Measurements from ENCODE around the gene FRAS1.
"Not testable (repeated sequence)": the region's sequence is repeated elsewhere in the genome, so short reads cannot be mapped to it uniquely, and the experiment has no call there.

The FRAS1 gene

DNA sequence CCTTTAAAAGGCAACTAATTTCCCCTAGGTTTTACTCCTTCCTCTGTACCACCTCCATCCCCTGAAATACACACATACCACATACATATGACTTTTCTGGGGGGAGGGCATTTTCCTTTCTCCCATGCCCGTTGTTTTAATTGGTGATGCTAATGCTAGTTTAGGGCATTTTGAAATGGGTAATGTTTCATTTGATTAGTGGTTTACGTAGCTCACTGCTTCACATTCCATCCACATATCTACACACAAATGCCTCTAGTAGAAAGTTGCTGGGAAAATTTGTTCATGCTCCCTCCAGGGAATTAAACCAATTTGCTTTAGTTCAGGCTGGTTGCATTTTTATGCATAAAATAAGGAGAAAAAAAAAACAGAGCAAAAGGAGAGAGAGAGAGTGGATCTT is 231.2 kb downstream of the FRAS1 start:
- no peak for DNase-seq (ENCODE audit: low spot score)

DNA sequence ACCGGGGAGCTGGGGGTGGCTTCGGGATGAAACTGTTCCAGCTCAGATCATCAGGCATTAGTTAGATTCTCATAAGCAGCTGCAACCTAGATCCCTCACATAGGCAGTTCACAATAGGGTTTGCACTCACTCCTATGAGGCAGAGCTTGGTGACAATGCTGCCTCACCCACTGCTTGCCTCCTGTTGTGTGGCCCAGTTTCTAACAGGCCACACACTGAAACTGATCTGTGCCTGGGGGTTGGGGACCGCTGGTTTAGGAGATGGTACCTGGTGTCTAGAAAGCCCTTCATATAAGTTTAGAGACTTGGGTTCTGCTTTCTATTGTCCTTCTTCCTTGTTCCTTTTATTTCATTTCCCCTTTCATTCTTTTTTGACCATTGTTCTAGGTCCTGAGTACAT is 234.2 kb downstream of the FRAS1 start:
- DNase-seq (ENCODE audit: low spot score): no peak

DNA sequence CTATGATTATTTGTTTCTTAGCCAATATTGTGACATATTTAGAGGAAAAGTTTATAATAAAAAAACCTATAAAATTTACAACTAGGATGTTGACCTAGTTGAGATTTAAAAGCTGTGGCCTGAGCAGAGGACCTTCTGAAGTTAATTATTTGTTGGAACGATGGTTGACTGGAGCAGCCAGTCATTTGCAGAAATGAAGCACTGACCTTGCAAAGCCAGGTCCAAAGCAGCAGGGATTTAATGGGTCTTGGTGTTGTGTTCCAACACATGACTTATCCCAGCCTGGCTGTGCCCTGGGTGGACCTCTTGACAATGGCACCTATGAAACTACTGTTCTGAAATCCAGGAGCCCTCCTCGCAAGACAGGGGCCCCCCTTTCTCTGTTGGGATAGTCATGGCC is 235.2 kb downstream of the FRAS1 start:
- no peak for DNase-seq (ENCODE audit: low spot score)

DNA sequence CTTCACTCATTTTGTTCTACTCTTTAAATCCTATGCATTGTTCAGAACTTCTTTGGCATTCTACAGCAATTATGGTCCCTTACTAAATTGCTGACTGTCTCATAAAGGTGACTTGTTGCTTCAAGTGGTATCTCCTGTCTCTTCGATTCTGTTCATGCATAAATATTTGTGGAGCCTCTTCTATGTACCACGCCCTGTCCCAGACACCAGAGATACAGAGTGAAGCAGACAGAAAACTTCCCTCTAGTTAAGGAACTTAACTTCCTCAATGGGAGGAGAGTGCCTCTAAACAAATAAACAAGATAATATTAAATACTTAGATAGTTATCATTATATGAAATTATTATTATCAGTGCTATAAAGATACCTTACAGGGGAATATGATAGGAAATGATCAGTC is 235.7 kb downstream of the FRAS1 start:
- no peak for DNase-seq (ENCODE audit: low spot score)

DNA sequence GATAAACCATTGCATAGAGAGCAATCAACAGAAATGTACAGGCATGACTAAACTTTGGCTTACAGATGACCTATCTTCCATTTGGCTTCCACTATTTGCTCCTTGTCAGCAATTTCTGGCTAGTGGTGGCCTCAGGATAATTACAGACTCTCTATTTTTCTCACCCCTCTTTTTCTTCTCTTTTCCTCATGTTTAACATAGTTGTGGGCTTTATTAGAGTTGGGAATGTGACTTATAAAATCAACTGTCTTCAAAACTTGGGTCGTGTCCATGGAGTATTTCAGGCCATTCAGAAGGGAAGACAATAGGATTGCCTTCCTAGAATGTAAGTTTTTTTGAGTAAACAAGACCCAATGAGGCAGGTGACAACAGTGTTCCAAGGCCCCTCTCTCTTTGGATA is 236.2 kb downstream of the FRAS1 start:
- DNase-seq (ENCODE audit: low spot score): no peak

DNA sequence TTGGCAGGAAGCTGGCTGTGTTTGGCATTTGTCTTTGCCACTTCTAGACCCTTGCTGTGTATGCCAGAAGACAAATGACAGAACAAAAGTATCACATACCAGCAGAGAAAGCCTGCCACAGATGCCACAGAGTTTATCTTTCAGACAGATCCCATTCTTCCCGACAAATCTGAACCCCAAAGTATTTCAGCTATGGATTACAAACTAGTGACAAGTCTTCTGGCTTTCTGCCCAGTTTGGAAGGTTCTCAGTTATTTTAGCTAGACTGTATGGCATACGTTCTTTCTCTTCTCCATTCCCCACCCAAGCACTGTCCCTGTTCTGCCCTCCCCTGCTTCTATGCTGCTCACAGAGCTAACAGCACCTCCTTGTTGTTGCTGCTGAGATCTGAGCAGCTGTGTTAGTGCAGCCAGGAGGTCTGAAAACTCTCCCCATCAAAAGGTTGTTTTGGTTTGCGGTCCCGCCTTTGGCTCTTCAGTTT is 236.7 kb downstream of the FRAS1 start:
- no peak for DNase-seq (ENCODE audit: low spot score)

DNA sequence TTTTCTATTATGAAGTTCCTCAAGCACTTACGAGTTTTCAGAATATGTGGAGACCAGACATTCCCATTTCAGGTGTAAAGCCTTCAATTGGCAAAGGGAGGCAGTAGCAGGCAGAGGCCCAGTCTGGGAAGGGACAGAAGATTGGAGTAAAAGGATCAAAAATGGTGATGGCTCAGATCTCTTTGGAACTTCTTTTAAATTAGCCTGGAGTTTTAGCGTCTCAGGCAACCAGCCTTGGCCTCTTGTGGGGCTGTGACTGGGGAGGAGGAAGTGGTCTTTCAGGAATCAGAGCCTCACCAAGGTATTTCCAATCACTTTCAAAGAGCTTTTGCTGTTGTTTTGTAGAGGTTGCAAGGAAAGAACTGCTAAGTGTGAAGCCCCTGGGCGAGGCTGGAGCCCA is 239.1 kb downstream of the FRAS1 start:
- DNase-seq (ENCODE audit: low spot score): no peak

DNA sequence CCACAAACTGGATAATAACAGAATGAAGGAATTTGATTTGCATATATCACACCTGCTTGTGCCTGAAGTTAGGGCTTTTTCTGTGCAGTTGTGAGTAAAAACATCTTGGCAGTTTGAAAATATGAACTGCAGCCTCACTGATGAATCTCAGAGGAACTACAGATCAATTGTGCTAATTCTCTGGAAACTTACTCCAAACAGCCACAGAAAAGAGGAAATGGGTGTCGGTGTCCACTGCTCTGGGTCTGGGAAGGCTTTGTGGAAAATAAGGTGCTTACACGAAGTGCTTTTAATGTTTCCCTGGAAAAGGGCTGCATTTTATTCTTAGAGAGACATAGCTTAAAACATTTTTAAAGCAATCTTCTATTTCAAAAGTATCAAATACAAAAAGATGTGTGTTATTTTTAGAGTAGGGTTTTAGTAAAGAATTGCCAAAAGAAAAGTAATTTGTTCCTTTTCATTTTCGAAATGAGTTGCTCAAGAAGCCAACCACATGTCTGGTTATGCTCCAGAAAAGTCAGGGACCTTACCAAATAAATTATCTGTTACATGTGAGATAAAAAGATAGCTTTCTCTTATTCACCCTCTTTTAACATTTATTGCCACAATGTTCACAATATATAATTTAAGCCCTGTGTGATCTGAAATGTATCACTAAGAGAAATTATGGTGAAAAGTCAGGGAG is 240.1 kb downstream of the FRAS1 start:
- DNase-seq (ENCODE audit: low spot score): no peak

DNA sequence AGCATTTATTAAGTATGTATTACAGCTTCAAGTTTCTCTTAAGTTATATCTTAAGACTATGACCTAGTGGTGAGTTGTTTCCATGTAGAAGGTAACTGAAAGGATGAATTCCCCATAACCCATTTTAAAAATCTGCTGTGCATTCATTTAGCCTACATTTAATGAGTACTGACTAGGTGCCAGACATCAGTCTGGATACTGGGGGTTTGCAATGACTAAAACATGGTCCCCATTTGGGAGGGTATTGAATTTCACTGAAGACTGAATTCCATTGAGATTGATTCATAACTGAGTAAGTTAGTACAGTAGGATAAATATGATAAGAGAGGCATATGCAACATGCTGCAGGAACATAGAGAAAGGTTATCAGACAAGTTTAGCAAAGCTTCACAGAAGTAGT is 241.5 kb downstream of the FRAS1 start:
- no peak for DNase-seq (ENCODE audit: low spot score)

DNA sequence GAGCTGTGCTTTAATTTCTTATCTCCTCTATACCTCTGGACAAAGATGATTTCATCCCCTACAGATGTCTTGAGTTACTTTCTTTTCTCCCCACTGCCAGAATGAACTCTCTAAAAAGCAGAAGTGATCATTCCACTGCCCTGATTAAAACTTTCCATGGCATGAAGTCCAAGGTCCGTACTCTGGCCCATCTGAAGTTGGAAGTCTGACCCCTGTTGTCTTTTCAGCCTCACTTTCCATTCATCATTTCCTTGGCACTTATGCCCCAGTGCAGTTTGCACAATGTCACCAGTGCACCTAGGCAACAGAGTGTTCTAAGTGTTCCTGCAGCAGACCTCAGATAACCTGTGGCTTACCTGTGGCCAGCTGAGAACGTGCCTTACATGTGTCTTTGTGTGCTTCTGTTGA is 242.4 kb downstream of the FRAS1 start:
- no peak for DNase-seq (ENCODE audit: low spot score)

DNA sequence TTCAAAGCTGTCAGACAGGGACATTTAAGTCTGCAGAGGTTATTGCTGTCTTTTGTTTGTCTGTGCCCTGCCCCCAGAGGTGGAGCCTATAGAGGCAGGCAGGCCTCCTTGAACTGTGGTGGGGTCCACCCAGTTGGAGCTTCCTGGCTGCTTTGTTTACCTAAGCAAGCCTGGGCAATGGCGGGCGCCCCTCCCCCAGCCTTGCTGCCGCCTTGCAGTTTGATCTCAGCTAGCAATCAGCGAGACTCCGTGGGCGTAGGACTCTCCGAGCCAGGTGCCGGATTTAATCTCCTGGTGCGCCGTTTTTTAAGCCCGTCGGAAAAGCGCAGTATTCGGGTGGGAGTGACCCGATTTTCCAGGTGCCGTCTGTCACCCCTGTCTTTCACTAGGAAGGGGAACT is 250.1 kb downstream of the FRAS1 start:
- not testable (repeated sequence) for DNase-seq (ENCODE audit: low spot score)

DNA sequence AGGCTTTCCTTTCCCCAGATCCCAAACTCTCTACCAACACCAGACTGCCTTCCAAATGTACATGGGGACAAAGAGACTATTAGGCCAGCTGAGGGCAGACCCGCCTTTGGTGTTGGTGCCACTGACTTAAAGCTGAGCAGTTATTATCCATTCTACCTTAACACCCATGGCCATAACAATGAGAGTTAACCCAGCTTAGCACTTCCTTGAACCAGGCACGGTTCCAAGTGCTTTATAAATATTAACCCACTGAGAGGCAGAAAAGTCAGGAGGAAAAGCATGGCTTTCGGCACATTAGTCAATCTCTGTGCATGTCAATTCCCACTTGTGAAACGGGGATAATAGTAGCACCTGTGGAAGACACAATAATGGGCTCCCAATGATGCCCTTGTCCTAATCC is 251.4 kb downstream of the FRAS1 start:
- DNase-seq (ENCODE audit: low spot score): no peak

DNA sequence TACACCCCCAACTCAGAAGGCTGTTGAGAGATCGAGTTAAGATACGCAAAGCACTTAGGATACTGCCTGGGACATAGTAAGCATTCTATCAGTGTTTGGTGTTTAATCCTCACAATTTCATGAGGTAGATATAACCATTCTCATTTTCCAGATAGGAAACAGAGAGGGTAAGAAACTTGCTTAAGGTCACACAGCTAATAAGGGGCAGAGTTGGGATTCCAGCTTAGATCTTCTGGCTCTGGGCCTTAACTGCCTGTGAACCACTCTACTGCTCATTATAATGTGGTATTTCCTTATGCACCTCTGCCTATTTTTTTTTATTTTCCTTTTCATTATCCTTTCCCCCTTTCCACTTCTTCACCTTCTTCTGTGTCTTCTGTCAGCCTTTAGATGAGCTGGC is 252.2 kb downstream of the FRAS1 start:
- no peak for DNase-seq (ENCODE audit: low spot score)

DNA sequence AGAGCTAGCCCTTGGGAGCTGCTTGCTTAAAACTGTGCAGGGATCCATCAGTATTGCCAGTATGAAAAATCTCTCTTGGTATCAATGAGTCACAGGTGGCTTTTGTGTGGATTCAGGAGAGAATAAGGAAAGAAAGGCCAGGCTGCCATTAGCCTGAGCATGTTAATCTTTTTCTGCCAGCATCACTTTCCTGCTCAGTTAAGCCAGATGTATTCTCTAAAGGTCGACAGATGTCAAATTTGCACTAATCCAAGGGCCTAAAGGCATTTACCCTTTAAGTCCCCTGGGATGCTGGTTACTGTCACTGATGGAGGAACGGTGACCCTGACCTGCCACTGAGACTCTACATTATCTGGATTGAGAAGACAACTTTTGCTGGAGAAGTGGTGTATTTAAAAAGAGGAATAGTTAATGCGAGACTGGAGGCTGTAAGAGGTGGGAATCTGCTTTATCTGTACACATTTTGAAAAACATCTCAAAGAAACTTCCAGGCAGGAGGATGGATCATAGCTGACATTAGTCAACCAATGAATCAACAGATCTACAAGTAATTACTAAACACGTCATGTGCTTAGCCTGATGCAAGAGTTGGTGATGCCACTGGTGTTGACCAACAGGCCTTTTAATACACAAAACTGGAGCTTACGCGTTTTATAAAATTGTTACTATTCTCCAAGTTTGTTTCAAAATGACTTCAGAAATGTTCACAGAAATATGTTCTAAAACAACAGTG is 253.1 kb downstream of the FRAS1 start:
- DNase-seq (ENCODE audit: low spot score): no peak

DNA sequence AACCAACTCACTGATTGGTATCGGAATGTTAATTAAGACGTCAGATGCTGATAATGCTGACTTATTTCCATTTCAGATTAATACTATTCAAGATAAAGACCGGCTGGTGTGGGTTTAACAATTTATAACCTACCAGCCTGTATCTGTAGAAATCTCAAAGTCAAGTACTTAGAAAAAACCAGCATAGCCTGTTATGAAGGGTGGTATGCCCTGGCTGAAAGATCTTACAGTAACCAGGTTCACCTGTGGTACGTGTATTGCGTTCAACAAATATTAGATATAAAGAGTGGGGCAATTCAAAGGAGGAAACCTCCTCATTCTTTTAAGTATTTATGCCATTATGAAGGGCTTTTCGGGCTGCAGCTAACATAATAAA is 253.6 kb downstream of the FRAS1 start:
- no peak for DNase-seq (ENCODE audit: low spot score)

DNA sequence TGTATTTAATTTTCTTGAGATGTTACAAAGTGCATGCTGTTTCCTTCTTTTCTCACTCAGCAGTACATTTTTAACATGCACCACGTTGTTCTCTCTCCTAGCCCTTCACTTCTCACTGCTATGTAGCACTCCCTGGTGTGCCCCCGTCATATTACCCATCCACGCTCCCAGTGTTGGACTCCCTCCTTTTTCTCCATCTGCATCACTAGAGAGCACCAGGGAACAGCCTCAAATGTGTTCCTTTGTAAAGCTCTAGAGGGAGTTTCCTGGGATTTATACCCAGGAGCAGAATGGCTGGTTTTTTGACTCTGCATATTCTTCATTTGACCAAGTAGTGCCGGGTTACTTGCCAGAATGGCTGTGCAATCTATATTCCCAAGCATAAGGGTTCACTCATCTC is 254.2 kb downstream of the FRAS1 start:
- DNase-seq (ENCODE audit: low spot score): no peak

DNA sequence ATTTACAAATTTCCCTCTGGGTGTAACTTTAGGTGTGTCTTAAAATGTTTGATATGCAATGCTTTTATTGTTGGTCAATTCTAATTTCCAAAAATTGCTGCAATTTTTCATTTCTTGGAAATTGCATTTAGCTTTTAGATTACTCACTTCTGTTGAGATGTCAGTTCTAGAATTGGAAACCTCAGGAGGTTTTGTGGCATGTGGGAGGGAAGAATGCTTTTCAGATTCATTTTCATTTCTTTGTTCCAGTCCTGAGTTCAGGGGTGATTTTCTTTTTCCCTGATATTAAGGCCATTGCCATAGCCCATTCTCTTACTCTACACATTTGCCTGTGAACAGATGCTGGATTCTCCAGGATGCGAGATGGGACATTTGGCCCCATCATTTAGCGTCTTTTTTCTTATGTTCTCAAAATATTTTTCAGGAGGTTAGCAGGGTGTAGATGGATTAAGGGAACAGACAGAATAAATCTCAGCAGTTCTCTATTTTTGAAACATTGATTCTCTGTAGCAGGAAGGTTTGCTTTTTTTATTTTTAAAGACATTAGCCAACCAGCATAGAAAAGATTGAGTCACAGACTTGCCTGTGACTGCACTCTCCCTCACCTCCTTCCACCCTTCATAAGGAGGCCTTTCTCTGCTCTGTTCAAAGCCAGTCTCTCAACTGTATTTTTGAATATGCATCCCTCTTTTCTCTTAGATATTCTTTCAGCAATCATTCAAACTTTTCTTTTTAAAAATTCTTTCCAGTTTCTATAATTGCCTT is 256.0 kb downstream of the FRAS1 start:
- DNase-seq (ENCODE audit: low spot score): no peak

DNA sequence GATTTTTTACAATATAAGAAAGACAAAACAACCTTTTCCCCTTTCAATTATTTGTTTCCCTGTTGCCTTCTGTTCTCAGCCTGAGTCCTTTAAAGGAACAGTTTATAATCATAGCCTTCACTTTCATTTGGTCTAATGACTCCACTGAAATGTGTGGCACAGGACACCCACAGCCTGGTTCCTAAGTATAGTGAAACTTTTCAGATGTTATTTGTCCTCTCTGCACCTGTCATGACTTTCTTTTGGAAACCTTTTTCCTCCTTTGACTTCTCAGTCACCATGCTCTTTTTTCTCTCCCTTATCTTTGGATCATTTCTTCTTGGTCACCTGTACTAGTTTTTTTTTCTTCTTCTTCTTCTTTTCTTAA is 256.6 kb downstream of the FRAS1 start:
- no peak for DNase-seq (ENCODE audit: low spot score)

DNA sequence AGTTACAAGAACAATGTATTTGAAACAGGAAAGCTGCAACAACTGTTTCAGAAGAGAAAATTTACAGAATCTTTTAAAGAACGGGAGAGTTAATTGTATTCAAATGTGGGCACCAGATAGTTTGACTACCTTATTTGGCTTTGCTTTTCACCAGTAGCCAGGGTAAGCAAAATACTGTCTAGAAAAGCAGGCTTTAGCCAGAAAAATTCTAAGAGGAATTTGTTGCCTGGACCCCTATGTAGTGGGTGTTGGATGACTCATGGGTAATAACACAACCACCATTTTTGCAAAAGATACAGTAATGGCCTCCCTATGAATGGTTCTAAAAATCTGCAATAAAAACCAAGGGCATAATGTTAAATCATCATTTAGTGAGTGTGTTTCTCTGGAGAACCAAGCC is 261.0 kb downstream of the FRAS1 start:
- no peak for DNase-seq (ENCODE audit: low spot score)

DNA sequence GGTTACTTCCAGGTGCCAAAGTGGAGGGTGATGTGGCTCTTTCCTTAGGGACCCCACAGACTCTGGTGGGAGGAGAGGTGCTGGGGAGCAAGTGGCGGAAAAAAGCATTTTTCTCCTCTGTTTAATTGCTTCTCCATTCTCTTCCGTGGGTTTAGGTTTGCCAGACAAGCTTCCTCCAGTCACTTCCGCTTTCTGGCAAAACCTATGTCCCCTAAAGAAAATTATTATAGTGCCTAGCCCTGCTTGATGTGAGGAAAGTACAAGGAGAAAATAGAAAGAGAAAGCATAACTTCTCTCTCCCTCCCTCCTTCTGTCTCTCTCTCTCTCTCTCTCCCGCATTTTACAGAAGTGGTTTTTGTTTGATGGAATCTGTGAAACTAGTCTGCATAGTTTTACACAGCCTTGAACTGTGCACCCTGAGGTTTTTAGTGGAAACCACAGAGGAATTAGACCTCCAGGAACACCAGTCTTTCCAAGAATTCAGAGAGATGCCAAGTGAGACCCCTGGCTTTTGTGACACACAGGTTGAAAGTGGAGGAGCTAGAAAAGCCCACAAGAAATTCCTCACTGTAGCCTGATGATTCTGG is 263.3 kb downstream of the FRAS1 start:
- no peak for DNase-seq (ENCODE audit: low spot score)

DNA sequence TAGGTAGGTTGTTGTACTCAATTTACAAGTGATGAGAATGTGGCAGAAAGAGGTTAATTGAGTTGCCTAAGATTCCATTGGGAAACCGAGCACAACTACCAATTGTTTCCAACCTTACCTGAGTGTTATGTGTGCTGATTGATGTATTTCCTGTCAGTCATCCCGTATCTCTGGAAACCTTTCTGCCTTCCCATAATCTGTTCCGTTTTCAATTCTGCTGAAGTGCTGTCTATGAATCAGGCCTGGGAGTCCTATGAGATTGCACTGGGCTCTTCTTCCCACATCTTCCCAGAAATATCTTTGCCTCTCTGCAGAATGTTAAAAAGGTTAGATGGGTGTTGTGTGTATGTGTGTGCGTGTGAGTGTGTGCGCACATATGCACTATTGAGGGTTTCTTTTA is 264.9 kb downstream of the FRAS1 start:
- DNase-seq (ENCODE audit: low spot score): no peak

DNA sequence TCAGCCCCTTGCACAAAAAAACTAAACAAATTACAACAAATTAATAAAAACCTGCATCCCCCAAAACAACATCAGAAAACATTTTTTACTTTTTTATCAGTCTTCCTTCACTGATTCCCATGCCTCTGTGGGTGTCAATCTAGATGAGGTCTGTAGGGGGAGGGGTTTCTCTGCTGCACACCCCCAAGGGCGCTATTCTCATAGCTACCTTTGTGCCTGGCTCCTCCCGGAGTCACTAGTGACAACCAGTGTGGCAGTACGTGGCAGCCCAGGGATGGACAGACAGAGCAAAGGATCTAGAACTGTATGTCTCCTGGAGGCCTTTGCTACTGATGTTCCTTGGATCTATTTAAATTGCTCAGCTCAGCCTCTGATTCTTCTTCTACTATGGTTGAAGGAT is 266.3 kb downstream of the FRAS1 start:
- DNase-seq (ENCODE audit: low spot score): no peak

DNA sequence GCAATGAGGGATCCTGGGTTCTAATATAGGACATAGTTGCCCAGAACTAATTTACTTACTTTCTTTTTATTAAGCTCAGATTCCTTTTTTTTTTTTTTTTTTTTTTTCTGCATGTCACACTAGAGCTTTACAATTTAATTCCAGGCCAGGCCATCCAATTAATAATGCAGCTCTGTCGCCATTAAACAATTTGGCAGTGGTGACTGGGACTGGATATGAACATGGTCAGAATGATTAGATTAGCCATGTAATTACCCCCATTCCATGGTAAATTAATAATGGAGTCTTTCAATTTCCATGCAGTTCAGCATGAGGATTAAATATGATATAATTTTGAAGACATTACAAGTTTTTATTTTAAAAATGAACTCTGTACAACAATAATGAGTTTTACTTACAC is 267.5 kb downstream of the FRAS1 start:
- no peak for DNase-seq (ENCODE audit: low spot score)
